HG02852 (cell line): ENCODE data around the gene GRIK4.

Experiments used
- ATAC-seq: cut with Tn5 transposase; IDR thresholded peaks from one replicate; pipeline ENCODE4 v1.9.1; 2021; ENCODE audit warnings: mild to moderate bottlenecking, moderate library complexity; ENCODE audit not compliant: unreplicated experiment

Gene GRIK4

DNA sequence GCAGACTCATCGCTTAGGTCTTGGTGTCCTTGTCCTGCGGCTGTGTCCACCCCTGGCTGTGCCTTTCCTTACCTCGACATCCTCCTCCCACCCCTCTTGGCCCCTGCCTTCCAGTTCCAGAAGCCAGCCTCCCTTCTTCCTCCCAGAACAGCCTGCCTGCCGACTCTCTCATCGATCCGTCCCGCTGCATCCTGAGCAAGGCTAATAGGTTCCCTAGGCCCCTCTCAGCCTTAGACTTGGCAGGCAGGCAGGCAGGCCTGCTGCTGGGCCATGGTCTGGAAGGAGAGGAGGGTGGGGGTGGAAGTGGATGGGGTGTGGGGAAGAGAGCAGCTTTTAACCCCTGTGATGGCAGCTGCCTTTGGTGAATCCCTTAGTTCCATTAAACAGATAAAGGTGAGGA, 315.6 kb downstream of the GRIK4 start:
- no peak for ATAC-seq

DNA sequence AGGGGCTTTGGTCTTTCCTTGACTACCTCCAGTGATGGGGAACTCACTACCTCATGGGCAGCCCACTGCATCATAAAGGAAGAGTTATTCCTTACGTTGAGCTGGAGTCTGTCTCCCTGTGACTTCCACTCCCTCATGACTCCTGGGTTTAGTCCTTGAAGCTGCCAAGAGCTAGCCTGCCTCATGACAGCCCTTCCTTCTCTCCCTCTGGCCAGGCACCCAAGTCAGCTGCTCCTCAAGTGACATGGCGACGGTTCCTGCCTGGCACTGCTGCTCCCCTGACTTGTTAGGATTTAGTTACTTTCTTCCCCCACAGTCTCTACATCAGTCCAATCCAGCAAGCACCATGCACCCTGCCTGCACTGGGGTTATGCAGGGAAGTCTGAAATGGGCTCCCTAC, 316.3 kb downstream of the GRIK4 start:
- no peak for ATAC-seq

DNA sequence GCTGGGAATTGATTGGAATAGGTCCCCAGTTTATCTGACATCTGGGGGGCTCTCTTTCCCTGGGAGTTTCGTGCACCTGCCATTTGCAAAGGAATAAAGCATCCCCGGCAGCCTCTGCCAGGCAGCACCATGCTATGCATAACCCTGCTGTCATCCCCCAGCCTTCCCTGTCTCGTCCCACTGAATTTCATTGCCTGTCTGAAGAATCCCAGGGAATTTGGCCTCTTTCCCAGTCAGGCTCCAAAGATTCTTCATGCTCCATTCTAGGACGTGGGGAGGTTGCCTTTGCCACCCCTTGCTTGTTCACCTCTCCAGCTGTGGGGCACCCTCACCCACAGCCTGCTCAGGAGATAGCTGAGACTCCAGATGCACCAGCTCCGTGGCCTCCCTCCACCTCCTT, 317.3 kb downstream of the GRIK4 start:
- ATAC-seq = no peak

DNA sequence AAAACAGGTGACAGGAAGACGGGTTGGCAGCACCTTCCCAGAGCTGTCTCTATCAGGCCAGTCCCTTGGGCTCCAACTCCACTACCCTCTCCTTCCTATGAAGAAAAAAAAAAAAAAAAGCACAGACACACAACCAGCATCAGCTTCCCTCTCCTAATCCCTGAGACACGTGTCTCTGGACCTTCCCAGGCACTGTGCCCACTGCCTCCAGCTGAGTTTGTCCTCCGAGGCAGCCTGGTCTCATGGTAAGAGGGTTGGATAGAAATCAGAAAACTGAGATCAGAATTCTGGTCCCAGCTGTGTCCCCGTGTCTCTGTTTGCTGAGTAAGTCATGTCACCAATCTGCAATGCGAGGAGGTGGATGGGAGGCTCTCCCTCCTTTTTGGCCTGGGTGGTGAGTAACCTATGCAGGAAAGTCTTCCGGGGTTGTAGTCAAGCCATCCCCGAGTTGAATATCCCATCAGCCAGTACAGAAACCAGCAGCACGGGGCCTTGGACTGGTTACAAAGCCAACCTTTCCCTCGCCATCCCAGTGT, 318.6 kb downstream of the GRIK4 start:
- no peak for ATAC-seq

DNA sequence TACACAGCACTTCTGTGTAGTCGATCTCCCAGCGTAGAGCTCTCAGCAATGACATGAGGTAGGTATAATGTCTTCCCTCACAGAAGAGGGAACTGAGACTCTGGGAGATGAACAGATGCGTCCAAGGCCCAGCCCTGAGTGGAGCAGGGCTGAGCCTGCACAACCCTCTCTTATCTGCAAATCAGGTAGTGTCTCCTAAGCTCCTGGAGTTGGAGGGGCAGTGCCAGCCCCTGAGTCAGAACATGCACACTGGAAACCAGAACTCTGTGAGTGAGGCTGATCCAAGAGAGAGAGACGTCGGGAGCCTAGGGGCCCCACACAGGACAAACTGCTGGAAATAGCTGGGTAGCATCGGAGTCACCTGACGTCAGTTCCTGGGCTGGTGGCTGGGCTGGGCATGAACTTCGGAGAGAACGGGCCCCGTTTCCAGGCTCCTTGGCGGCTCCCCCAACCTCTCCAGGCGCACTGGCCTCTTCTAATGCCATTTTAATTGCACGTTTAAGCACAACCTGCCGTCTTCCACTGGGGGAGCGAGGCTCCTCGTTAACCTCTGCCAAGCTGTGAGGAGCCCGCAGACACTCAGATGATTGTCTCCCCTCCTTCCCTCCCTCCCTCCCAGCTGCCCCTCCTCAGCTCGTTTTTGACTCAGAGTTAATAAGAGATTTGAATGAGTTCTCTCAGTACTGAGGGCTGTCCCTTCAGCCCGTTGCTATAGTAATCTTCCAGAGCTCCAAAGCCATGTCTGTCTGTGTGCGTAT, 321.1 kb downstream of the GRIK4 start:
- ATAC-seq = no peak

DNA sequence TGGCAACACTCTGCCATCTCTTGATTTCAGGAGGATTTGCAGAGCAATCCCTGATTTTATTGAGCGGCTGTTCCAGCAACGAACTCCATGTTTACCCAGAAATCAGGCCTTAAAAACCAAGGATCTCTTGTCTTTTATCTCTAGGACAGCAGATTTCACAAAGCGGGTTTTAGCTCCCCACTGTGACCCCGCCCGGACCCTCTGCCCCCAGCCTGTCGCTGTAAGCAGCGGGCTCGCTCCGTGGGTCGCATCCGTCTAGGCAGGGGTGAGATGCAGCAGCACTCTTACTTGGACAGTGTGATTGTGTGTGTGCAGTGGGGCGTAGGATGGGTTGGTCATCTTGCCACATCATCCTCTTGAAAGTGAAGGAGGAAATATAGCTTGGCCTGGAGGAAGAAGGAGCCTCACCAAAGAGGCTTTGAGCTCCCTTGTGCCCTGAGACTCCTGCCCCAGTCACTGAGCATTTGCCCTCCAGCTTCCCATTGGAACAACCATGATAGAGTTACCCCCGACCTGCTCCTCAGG, 323.2 kb downstream of the GRIK4 start:
- no peak for ATAC-seq

DNA sequence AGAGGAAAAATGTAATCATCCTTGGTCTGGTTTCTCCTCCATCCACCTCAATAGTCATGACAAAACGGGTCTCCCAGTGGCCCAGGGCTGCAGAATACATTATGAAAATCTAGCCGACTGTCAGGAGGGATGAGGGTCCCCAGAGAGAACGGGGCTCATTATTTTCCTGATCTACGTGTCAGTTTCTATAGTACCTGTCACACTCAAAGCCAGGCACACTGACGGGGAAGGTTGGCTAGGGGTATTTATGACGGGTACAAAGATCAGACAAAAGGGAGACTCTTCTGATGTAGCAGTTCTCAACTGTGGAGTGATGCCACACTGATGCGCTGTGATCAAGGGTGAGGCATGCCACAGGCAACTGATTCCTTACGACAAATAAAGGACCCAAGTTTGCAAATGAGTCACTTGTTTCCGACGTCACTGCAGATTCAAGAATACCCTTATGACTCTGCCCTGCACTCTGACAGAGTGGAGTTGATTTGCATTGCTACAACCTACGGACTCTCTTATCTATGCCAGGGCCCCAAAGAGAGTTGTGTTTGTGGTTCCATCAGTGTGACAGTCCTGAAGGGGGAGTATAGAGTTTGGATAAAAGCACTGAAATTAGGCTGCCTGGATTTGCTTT, 324.2 kb downstream of the GRIK4 start:
- peak; percentile 94 for ATAC-seq

DNA sequence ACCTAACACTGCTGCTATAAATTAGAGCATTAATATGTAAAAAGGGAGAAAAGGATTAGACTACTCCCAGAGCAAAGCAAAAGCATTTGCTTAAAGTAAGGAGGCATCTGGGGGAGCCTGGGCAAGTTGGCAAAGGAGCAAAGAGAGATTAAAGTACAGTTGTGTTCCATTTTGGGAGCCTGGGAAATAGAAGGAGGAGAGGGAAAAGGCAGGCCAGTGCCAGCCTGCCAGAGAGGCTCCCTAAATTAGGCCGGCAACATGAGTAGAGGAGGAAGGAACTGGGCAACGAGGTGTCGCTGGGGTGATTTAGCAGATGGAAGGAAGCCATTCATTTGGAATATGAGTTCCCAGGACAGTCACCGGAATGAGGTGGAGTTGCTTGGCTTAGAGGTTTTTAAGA, 326.1 kb downstream of the GRIK4 start:
- no peak for ATAC-seq

DNA sequence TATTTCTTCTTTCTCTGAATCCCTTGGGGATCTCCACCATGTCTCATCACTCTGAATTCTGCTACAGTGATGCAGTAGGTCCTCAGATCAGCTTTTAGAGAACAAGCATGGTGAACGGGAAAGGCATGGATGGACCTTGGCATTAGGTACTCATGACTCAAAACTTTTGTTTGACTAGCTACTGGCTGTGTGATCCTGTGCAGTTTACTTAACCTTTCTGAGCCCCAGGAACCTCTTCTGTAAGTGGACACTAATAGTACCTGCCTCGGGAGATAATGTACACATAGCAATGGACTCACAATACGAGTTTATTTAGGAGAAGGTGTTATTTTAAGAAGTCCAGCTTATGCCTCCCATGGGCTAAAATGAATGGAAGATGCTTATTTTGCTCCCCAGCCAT, 327.7 kb downstream of the GRIK4 start:
- no peak for ATAC-seq

DNA sequence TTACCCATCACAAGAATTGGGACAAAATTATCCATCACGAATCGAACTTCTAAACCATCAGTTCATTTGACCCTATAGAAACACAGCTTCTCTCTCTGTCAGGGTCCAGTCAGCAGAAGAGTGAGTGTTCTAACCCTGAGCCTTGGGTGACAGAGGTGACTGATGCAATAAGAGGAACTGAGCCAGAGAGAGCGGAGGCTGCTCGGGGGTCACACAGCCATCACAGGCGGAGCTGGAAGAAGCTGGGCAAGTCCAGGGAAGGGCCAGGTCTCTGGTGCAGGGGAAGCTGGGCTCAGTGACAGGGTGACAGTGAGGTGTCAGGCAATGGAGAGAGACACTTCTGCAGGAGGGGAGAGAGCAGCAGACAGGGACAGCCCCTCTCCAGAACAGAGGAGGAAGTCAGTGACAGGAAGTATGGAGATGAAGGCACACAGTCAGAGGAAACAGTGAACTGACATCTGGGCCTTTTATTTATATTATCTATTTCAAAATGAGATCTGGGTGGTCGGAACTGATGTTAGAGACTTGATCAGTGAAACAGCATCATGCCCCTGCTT, 328.4 kb downstream of the GRIK4 start:
- ATAC-seq = no peak

DNA sequence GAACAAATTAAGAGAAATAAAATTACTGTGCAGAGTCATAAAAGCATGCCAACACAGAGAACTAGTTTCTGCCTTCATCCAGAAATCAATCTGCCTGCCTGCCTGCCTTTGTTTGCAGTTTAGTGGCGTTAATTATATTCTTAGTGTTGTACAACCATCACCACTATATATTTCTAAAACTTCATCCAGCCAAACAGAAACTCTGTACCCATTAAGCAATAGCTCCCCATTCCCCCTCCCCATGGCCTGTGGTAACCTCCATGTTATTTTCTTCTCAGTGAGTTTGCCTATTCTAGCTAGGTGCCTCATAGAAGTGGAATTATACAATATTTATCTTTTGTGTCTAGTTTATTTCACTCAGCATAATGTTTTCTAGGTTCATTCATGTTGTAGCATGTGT, 329.1 kb downstream of the GRIK4 start:
- no peak for ATAC-seq

DNA sequence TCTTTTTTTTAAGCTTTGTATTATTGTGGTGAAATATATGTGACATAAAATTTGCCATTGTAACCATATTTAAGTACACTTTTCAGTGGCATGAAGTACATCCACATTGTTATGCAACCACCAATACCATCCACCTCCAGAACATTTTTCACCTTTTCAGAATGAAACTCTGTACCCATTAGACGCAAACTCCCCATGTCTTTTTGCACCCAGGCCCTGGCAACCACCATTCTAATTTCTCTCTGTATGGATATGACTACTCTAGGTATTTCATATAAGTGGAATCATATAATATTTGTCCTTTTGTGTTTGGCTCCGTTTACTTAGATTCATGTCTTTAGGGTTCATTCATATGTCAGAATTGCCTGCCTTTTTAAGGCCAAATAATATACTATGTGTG, 329.5 kb downstream of the GRIK4 start:
- no peak for ATAC-seq

DNA sequence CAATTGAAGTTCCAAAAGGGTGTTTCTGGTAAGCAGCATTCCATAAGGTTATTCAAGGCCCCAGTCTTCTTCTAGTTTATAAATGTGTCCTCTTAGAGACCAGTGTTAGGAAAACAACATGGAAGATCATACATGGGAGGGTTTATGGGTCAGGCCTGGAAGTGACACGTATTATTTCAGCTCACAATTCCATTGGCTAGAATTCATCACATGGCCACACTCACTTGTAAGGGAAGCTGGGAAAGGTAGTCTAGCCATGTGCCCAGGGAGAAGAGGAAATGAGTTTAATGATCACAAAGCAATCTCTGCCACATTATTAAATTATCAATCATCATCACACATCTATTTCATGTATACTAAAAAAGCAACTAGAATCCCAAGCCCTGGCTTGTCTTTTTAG, 330.6 kb downstream of the GRIK4 start:
- ATAC-seq = no peak

DNA sequence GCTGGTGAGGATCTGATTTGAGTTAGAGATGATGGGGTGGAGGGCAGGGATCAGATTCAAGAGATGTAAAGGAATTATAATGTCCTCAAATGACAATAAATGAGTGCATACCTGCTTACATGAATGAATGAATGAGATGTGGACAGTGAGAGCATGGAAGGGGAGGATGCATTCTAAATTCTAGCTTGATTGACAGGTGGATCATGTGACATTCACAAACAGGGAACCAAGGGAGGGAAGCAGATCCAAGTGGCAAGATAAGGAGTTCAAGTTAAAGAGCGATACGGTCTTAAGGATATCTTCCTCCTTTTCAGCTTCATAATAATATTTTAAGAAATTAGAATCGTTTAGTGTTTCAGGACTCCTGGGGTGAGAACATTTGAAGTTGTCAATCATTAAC, 341.9 kb downstream of the GRIK4 start:
- no peak for ATAC-seq

DNA sequence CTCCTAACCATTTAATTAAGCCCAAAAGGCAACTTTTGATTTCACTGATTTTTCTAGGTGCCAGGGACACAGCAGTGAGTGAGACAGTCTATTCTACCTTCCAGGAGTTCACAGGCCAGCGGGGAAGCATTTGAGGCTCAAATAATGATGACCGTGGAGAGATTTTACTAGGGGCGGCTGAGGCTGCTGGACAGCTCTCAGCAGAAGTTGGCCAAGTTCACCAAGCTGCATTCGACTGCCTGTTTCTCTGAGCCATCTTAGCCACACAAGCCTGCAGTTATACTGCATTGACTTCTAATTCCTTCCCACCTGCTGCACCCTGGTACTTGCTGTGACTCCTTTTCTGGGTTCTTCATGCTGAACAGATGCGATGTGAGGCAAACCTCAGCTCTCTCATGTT, 343.4 kb downstream of the GRIK4 start:
- ATAC-seq = no peak

DNA sequence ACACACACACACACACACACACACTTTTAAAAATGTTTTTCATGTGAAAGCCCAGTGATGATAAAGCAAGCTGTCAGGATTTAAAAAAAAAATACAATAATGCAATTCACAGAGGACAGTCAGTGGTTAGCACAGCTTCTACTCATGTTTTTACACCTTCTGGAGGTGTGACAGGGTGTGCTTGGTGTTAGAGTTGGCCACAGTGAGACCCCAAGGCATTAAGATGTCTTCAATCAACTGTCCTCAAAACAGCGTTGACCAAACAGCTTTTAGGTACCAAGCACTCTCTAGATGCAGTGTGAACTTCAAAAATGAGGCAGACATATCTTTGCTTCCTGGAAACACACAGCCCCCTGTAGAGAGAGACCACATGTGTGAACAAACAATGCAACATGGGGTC, 346.0 kb downstream of the GRIK4 start:
- ATAC-seq = no peak

DNA sequence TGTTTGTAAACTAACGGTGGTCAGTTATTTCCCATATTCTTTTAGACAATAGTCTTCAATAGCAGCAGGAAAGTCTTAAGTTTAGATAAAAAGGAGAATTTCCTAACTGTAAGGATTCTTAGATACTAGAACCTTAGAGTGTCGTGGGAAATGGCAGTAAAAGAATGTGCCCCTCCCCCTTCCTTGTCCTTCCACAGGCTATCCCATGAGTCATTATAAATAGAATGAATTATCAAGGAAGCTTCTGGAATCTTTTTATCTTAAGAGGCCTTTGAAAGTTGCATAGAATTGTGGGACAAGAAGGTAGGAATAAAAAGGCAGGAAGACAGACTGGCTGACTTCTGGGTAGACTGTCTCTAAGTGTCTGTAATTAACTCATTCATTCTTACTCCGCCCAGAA, 347.2 kb downstream of the GRIK4 start:
- ATAC-seq = no peak

DNA sequence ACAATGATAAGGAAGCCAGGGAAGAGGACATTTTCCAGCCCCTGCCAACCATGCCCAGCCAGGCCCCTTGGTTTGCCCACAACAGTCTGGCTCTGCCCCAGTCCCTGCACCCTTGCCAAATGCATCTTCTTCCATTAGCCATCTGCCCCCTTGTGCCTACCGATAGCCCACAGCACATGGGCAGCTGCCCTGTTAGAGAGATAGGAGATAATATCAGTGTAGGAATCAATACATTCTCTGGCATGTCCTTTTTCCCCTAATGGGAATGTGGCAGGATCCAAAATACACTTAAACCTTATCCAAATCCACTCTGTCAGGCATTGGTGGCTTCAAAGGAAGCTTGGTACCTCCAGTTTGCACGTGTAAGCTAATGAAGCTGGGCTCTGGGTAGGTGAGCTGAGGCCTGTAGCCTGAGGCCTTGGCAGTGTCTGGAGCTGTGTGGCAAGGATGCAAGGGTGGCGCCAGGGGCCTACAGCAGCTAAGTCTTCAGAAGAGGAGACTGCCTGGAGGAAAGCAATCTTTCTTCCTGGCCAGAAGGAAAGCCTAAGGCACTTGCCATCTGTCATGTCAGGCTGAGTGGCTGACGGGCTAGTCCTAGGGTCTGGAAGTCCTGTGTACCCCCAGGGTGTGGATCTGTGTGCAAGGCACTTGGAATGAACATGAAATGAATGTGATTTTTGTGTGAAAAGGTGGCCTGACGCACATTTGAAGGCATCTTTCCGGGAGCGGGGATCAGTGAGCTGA, 348.2 kb downstream of the GRIK4 start:
- no peak for ATAC-seq

DNA sequence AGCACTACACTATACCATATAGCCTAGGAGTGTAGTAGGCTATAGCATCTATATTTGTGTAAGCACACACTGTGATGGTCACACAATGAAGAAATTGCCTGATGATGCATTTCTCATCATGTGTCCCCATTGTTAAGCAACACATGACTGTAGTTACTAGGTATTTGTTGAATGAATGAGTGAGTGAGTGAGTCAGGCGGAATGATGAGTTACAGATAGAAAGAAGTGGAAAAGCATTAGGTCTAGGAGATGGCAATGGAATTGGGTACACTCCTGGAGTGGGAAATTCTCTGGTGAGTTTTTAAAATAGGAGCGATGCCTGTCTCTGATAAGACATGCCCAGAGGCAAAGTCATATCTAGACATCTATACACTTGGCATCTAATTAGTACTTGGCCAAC, 351.8 kb downstream of the GRIK4 start:
- ATAC-seq = no peak

DNA sequence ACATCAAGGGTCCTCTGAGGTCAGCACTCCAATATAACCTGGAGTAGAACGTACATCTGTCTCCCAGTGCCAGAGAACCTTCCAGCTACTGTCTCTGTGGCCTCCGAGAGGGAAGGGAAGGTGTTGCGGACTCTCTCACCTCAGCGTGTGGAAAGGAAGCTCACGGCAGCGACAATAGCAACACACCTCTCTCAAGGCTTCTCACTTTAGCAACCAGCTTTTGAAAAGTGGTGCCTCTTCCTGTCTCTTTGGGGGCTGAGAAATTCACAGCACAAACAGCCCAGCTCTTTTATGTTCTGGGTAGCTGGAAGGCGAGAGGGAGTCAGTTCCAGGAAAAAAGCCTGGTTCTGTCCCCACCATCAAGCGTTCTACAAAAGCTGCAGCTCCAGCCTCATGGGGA, 355.5 kb downstream of the GRIK4 start:
- ATAC-seq = no peak

DNA sequence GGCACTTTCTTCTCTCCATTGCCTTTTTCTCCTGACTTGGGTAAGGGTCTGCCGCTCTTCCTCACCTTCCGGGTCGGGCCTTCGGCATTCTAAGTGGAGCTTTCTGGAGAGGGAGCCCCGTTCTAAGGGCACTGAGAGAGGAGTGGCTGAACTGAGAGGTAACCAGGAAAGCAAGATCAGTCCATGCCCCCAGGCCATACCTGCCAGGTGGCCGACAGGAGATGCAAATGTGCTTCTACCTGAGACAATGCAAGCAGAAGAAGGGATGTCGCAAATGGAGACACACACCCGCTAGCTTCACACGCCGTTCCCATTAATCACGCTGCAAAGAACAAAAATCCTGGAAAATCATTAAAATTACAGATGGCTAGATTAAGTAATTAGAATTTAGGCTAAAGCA, 356.0 kb downstream of the GRIK4 start:
- no peak for ATAC-seq
